ENCODE data around the gene NUP210L. TPM values are rescaled to one million over a fixed set of nuclear protein-coding genes. Genes with fewer than 3 reads are reported as not detected.

Gene NUP210L
- total and polyA plus RNA-seq, 9 of the 15 experiments (the other 6 are each of a cell fraction or from before 2014, with no cell fraction given): 0.01 to 0.04 TPM; not detected in 7

GRCh38 chr1:154157520-154158306, 2.8 kb upstream of the NUP210L start (continued):
- 0 out of 2 replicates have a peak, but pooled peaks have one; percentile 3 for TF ChIP-seq REST (IDR thresholded peaks at IDR 0.05; ENCODE audit: borderline replicate concordance)
- no peak for TF ChIP-seq REST (CRISPR knock-in tag; IDR thresholded peaks at IDR 0.05; ENCODE audit: low read depth)
- no peak for TF ChIP-seq SMARCB1 (IDR thresholded peaks at IDR 0.05; ENCODE audit: insufficient read length, low read depth)
- no peak for TF ChIP-seq ZNF146 (CRISPR knock-in tag; IDR thresholded peaks at IDR 0.05; ENCODE audit: unreplicated experiment)
- no peak for TF ChIP-seq GTF3C2 (IDR thresholded peaks at IDR 0.05; ENCODE audit: borderline replicate concordance, extremely low read depth, insufficient read length)
- TF ChIP-seq, protein P1, sequence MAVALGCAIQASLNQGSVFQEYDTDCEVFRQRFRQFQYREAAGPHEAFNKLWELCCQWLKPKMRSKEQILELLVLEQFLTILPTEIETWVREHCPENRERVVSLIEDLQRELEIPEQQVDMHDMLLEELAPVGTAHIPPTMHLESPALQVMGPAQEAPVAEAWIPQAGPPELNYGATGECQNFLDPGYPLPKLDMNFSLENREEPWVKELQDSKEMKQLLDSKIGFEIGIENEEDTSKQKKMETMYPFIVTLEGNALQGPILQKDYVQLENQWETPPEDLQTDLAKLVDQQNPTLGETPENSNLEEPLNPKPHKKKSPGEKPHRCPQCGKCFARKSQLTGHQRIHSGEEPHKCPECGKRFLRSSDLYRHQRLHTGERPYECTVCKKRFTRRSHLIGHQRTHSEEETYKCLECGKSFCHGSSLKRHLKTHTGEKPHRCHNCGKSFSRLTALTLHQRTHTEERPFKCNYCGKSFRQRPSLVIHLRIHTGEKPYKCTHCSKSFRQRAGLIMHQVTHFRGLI (CRISPR knock-in tag; IDR thresholded peaks at IDR 0.05): no peak
- TF ChIP-seq ZNF561 (CRISPR knock-in tag; conservative IDR thresholded peaks at IDR 0.05): no peak
- no peak for TF ChIP-seq TGIF2 (CRISPR knock-in tag; IDR thresholded peaks at IDR 0.05)
- no peak for TF ChIP-seq SRSF9 (IDR thresholded peaks at IDR 0.05; ENCODE audit: borderline replicate concordance, low read depth, low read length)
- no peak for TF ChIP-seq ZKSCAN3 (CRISPR knock-in tag; IDR thresholded peaks at IDR 0.05)
- TF ChIP-seq, protein P2, sequence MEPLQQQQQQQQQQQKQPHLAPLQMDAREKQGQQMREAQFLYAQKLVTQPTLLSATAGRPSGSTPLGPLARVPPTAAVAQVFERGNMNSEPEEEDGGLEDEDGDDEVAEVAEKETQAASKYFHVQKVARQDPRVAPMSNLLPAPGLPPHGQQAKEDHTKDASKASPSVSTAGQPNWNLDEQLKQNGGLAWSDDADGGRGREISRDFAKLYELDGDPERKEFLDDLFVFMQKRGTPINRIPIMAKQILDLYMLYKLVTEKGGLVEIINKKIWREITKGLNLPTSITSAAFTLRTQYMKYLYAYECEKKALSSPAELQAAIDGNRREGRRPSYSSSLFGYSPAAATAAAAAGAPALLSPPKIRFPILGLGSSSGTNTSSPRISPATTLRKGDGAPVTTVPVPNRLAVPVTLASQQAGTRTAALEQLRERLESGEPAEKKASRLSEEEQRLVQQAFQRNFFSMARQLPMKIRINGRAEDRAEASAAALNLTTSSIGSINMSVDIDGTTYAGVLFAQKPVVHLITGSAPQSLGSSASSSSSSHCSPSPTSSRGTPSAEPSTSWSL (CRISPR knock-in tag; IDR thresholded peaks at IDR 0.05; ENCODE audit: borderline replicate concordance): no peak
- TF ChIP-seq SRSF3 (IDR thresholded peaks at IDR 0.05; ENCODE audit: insufficient read depth, low read length): no peak

Measured in K562 (cell line).